Stimulated activated CD8-positive, alpha-beta memory T cell treated with anti-CD3 and anti-CD28 coated beads, Interleukin-15, amount 100 ng/mL, for 24 hours (primary cell): ENCODE measurements around the gene PRDM15.

ENCODE experiments used
- DNase-seq: peaks from one replicate; pipeline ENCODE4 v3.0.0-alpha.2; 2020; ENCODE audit warnings: low read depth

Gene PRDM15

GRCh38 chr21:41886328-41886727 is 7.2 kb upstream of the PRDM15 start:
- DNase-seq = no peak

GRCh38 chr21:41885341-41886024 is 6.3 kb upstream of the PRDM15 start:
- no peak for DNase-seq

GRCh38 chr21:41884501-41885030 is 5.4 kb upstream of the PRDM15 start:
- DNase-seq = no peak

GRCh38 chr21:41883582-41883981 is 4.4 kb upstream of the PRDM15 start:
- no peak for DNase-seq

- no peak for DNase-seq
Measured at GRCh38 chr21:41881051-41881450, 1.9 kb upstream of the PRDM15 start.

- no peak for DNase-seq
Measured at GRCh38 chr21:41880153-41880552, 1.0 kb upstream of the PRDM15 start.

GRCh38 chr21:41878831-41879189 is 334 bp downstream of the PRDM15 start:
- DNase-seq = peak; percentile 53

- DNase-seq = no peak
Measured at GRCh38 chr21:41877901-41878830, 978 bp downstream of the PRDM15 start.

GRCh38 chr21:41876928-41877652 is 2.1 kb downstream of the PRDM15 start:
- DNase-seq = no peak

- DNase-seq = no peak
Measured at GRCh38 chr21:41876396-41876795, 2.7 kb downstream of the PRDM15 start.

GRCh38 chr21:41875086-41875485 is 4.1 kb downstream of the PRDM15 start:
- no peak for DNase-seq

GRCh38 chr21:41874611-41875010 is 4.5 kb downstream of the PRDM15 start:
- no peak for DNase-seq

GRCh38 chr21:41873426-41873825 is 5.7 kb downstream of the PRDM15 start:
- DNase-seq = no peak

GRCh38 chr21:41873005-41873404 is 6.1 kb downstream of the PRDM15 start:
- DNase-seq = no peak

- no peak for DNase-seq
Measured at GRCh38 chr21:41871293-41872030, 7.7 kb downstream of the PRDM15 start.

- DNase-seq = no peak
Measured at GRCh38 chr21:41869771-41870170, 9.4 kb downstream of the PRDM15 start.

GRCh38 chr21:41868062-41868710 is 11.0 kb downstream of the PRDM15 start:
- no peak for DNase-seq

- no peak for DNase-seq
Measured at GRCh38 chr21:41867313-41867712, 11.8 kb downstream of the PRDM15 start.

- no peak for DNase-seq
Measured at GRCh38 chr21:41866274-41866809, 12.8 kb downstream of the PRDM15 start.

- DNase-seq = no peak
Measured at GRCh38 chr21:41865002-41865777, 14.0 kb downstream of the PRDM15 start.
